CD14-positive monocyte (primary cell): ENCODE results near the gene CD55. TPM values are rescaled to one million over a fixed set of nuclear protein-coding genes. Genes with fewer than 3 reads are reported as not detected.
A peak's percentile ranks its signal among the peaks of the same experiment; 100 is the strongest.

Experiments used
- DNase-seq, 3 donors: peaks; one replicate each; pipeline ENCODE4 v3.0.0-alpha.2; 2011 to 2022
- H2AFZ ChIP-seq: 2 replicates; pipeline ENCODE4 v1.6.0; 2012; ENCODE audit warnings: mild to moderate bottlenecking, low read depth, low read length, inconsistent platforms; ENCODE audit not compliant: insufficient read depth, poor library complexity, severe bottlenecking
- H3K27ac ChIP-seq, 2 donors: 1 replicate in 1 of 2; 2 replicates in 1 of 2; pipeline ENCODE4 v1.5.1; 2012 to 2013; ENCODE audit warnings: low read length in 2 of 2, control low read depth in 1 of 2, inconsistent platforms in 1 of 2, low read depth in 1 of 2, mild to moderate bottlenecking in 1 of 2
- H3K27me3 ChIP-seq, 2 donors: one replicate each; pipeline versions ENCODE4 v1.6.0 to v1.6.1; 2011 to 2013; ENCODE audit warnings: low read length in 2 of 2; ENCODE audit not compliant: control insufficient read depth in 2 of 2, insufficient read depth in 2 of 2
- H3K36me3 ChIP-seq, 2 donors: replicated peaks in 1 of 2; 1 replicate in 1 of 2; 2 replicates in 1 of 2; pipeline versions ENCODE4 v1.5.1 to v1.6.1; 2012 to 2013; ENCODE audit warnings: low read length in 2 of 2, control low read depth in 1 of 2, inconsistent platforms in 1 of 2, mild to moderate bottlenecking in 1 of 2; ENCODE audit not compliant: insufficient read depth in 2 of 2, control insufficient read depth in 1 of 2
- H3K4me1 ChIP-seq, 2 donors: 1 replicate in 1 of 2; 2 replicates in 1 of 2; pipeline versions ENCODE4 v1.5.1 to v1.6.1; 2012 to 2013; ENCODE audit warnings: low read length in 2 of 2, control low read depth in 1 of 2, inconsistent platforms in 1 of 2, mild to moderate bottlenecking in 1 of 2, moderate library complexity in 1 of 2; ENCODE audit not compliant: insufficient read depth in 2 of 2, control insufficient read depth in 1 of 2
- H3K4me2 ChIP-seq: replicated peaks from 2 replicates; pipeline ENCODE3; 2012; ENCODE audit warnings: low read length, moderate library complexity, mild to moderate bottlenecking; ENCODE audit not compliant: poor library complexity, severe bottlenecking; ENCODE audit errors: extremely low read depth
- H3K4me3 ChIP-seq, 3 experiments: fragments of 200-600 bp in 1 of 3; sonication (generic) in 1 of 3; replicated peaks in 1 of 3; 1 replicate in 2 of 3; 2 replicates in 1 of 3; pipeline ENCODE4 v1.5.1; 2011 to 2013; ENCODE audit warnings: low read length in 3 of 3, mild to moderate bottlenecking in 3 of 3, control low read depth in 2 of 3, low read depth in 2 of 3, inconsistent platforms in 1 of 3, moderate library complexity in 1 of 3
- H3K79me2 ChIP-seq: 2 replicates; pipeline ENCODE4 v1.6.0; 2012; ENCODE audit warnings: mild to moderate bottlenecking, control low read depth, inconsistent platforms, low read length, moderate library complexity; ENCODE audit not compliant: insufficient read depth
- H3K9ac ChIP-seq: 2 replicates; pipeline ENCODE4 v1.6.0; 2017; ENCODE audit warnings: low read length, mild to moderate bottlenecking; ENCODE audit not compliant: insufficient read depth, poor library complexity, severe bottlenecking
- H3K9me3 ChIP-seq, 2 donors: replicated peaks in 1 of 2; 1 replicate in 1 of 2; 2 replicates in 1 of 2; pipeline versions ENCODE4 v1.5.1 to v1.6.1; 2012 to 2013; ENCODE audit warnings: low read length in 2 of 2, control low read depth in 1 of 2; ENCODE audit not compliant: control insufficient read depth in 1 of 2, insufficient read depth in 1 of 2
- H4K20me1 ChIP-seq: 2 replicates; pipeline ENCODE4 v1.6.0; 2012; ENCODE audit warnings: mild to moderate bottlenecking, low read length, control low read depth, moderate library complexity; ENCODE audit not compliant: insufficient read depth
- H3K27ac Mint-ChIP-seq, 7 donors: one replicate each; pipeline ENCODE4 v1.8.0; 2020; ENCODE audit warnings: mild to moderate bottlenecking in 7 of 7, mixed read lengths in 7 of 7, moderate library complexity in 6 of 7, inconsistent platforms in 2 of 7
- H3K27me3 Mint-ChIP-seq, 3 donors: one replicate each; pipeline ENCODE4 v1.8.0; 2021 to 2022; ENCODE audit warnings: low read depth in 3 of 3, mild to moderate bottlenecking in 3 of 3, mixed read lengths in 3 of 3, moderate library complexity in 3 of 3, inconsistent platforms in 1 of 3
- H3K36me3 Mint-ChIP-seq, 2 donors: one replicate each; pipeline ENCODE4 v1.8.0; 2020; ENCODE audit warnings: mixed read lengths in 2 of 2, inconsistent platforms in 1 of 2, mild to moderate bottlenecking in 1 of 2
- H3K4me1 Mint-ChIP-seq: one replicate; pipeline ENCODE4 v1.8.0; 2020; ENCODE audit warnings: mild to moderate bottlenecking, mixed read lengths
- H3K4me3 Mint-ChIP-seq, 2 donors: one replicate each; pipeline ENCODE4 v1.8.0; 2020; ENCODE audit warnings: mild to moderate bottlenecking in 2 of 2, mixed read lengths in 2 of 2, moderate library complexity in 1 of 2
- H3K9me3 Mint-ChIP-seq, 7 donors: one replicate each; pipeline ENCODE4 v1.8.0; 2020 to 2022; ENCODE audit warnings: mixed read lengths in 7 of 7, mild to moderate bottlenecking in 6 of 7, moderate library complexity in 6 of 7, inconsistent platforms in 2 of 7
- CTCF ChIP-seq: fragments of 200-600 bp; IDR thresholded peaks from one replicate; pipeline ENCODE4 v1.8.0; 2022; ENCODE audit warnings: antibody characterized with exemption, mild to moderate bottlenecking
- WGBS: methylation state at CpG from one replicate; pipeline ENCODE4 v1.1.5; 2013; ENCODE audit warnings: missing lambda C conversion rate; ENCODE audit not compliant: insufficient coverage; 5-methylcytosine and 5-hydroxymethylcytosine counted together
- intact Hi-C, 2 donors: fragments of 100-400 bp; cut with micrococcal nuclease; formaldehyde crosslinking; loops; one replicate each; pipeline versions ENCODE4 v1.15.0 to v1.15.1; 2023
- polyA plus RNA-seq, 3 donors: library from polyadenylated mRNA; depleted of rRNA in 1 of 3; unstranded in 2 of 3; stranded (reverse) in 1 of 3; fragments of 300-500 nt in 2 of 3; fragments of >200 nt in 1 of 3; fragmentation: Illumina TruSeq in 2 of 3; gene quantifications; 1 replicate in 2 of 3; 2 replicates in 1 of 3; pipeline ENCODE4 v1.2.3, GENCODE V29; 2012 to 2021

CD55 gene
- polyA plus RNA-seq, 3 donors: 171 to 221 (median 182) TPM

GRCh38 chr1:207407655-207408260 lies 86.3 kb downstream of the CD55 start:
- H3K9ac ChIP-seq: no peak overlapping the region
- no peaks in the 10 kb centered on the region for H3K36me3 ChIP-seq
- peak overlapping the region in 1 of 2 donors; percentile 35 for H3K4me3 Mint-ChIP-seq
- no CpG with 5 or more reads among the region's 1 CpG for WGBS
- peak overlapping the region in 1 of 3 experiments; percentile 31 for H3K4me3 ChIP-seq
- no peaks in the 10 kb centered on the region for H3K79me2 ChIP-seq
- H3K4me1 Mint-ChIP-seq: peaks cover 43% of the 10 kb centered on the region
- peaks cover 0 to 3% (median 0%) of the 10 kb centered on the region in 7 donors for H3K9me3 Mint-ChIP-seq
- H2AFZ ChIP-seq: no peak overlapping the region
- H3K27me3 Mint-ChIP-seq: no peaks in the 10 kb centered on the region
- TF ChIP-seq CTCF: no peak
- no peaks in the 10 kb centered on the region for H3K36me3 Mint-ChIP-seq
- no peaks in the 10 kb centered on the region for H3K9me3 ChIP-seq
- H4K20me1 ChIP-seq: no peaks in the 10 kb centered on the region
- intact Hi-C loops: loop anchor here (5.0 to 10.0 kb wide), 3 partner anchors 90 to 325 kb away; partner anchors contain the start of gene C4BPB (in 1 of the 2)
- no peaks in the 10 kb centered on the region for H3K27me3 ChIP-seq
- peak overlapping the region; percentile 43 to 90 (median 82) for H3K27ac Mint-ChIP-seq
- peaks cover 34 to 35% of the 10 kb centered on the region in 2 donors for H3K4me1 ChIP-seq
- H3K27ac ChIP-seq: peak overlapping the region in 1 of 2 donors; percentile 65
- DNase-seq: peak; percentile 61 to 87 (median 81)
- peak overlapping the region; percentile 51 for H3K4me2 ChIP-seq

Other genes starting within 250 kb of the CD55 start
- not detected for gene C4BPB, start 232.8 kb upstream of the CD55 start, polyA plus RNA-seq
- under 1 TPM; 0.09 to 0.25 (median 0.13) TPM for gene C4BPA, start 217.4 kb upstream of the CD55 start, polyA plus RNA-seq
- under 1 TPM; 0.05 to 0.28 (median 0.08) TPM for gene CR2, start 132.7 kb downstream of the CD55 start, polyA plus RNA-seq
- 10 to 100 TPM; 11.3 to 30.8 (median 26.5) TPM for gene CR1, start 174.5 kb downstream of the CD55 start, polyA plus RNA-seq